ENCODE measurements around the gene RBM6. TPM values are rescaled to one million over a fixed set of nuclear protein-coding genes. Genes with fewer than 3 reads are reported as not detected.

RBM6 gene
- total and polyA plus RNA-seq, 9 of the 15 experiments (the other 6 are each of a cell fraction or from before 2014, with no cell fraction given), result 19.9 to 82.2 (median 57.8) TPM

DNA sequence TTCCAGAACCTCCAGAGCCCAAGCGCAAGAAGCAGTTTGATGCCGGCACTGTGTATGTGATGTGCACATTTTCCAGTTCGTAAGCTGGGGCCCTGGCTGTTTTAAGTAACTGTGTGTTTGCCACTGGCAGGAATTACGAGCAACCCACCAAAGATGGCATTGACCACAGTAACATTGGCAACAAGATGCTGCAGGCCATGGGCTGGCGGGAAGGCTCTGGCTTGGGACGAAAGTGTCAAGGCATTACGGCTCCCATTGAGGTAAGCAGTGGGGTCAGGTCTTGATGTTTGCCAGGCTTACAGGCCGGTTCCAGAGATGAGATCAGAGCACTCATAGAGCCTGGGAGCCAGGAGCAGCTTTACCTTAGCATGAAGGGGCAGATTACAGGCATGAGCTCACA is 177.2 kb downstream of the RBM6 start:
- no peak for DNase-seq (ENCODE audit: extremely low read depth in 1 of 4, low spot score in 3 of 4)
- in situ Hi-C loops (cut with MboI), result no loop called here
- intact Hi-C loops (cut with micrococcal nuclease), result no loop called here
- Histone ChIP-seq H2AFZ (ENCODE audit: low read depth, low read length) (no peak overlapping the region), H3K79me2 (ENCODE audit: control insufficient read depth, insufficient read depth, low read length) (no peaks in the 10 kb centered on the region), H3K36me3 (ENCODE audit: control insufficient read depth, insufficient read depth, low read length) (peaks cover 83% of the 10 kb centered on the region), H4K20me1 (replicated peaks; ENCODE audit: control insufficient read depth, insufficient read depth, low read length) (peaks cover 11% of the 10 kb centered on the region), H3K9me3 (replicated peaks; ENCODE audit: control insufficient read depth, insufficient read depth, low read depth, low read length) (no peaks in the 10 kb centered on the region), H3K4me2 (ENCODE audit: insufficient read depth, low read length) (no peak overlapping the region), H3K27ac (ENCODE audit: extremely low read depth, low read depth, low read length) (no peak overlapping the region), H3K4me1 (replicated peaks in 1 of 2; ENCODE audit: control insufficient read depth in 2 of 2, insufficient read depth in 2 of 2, low read length in 2 of 2) (no peaks in the 10 kb centered on the region; a peak in 1 of 5 replicates), H3K27me3 (ENCODE audit: control insufficient read depth in 2 of 2, insufficient read depth in 2 of 2, low read length in 2 of 2) (no peaks in the 10 kb centered on the region), H3K9ac (ENCODE audit: insufficient read depth in 1 of 2, low read depth in 2 of 2, low read length in 2 of 2) (no peak overlapping the region), H3K4me3 (no peak overlapping the region), H3K9me1 (ENCODE audit: control insufficient read depth, insufficient read depth, low read length) (no peaks in the 10 kb centered on the region)
- FAIRE-seq, result no peak
- ChIA-PET CTCF (ENCODE audit: low intra/inter-chr PET ratio) (no interaction called here), POLR2A (interaction anchor here (0.7 to 1.2 kb wide), 2 partner anchors 9 to 153 kb away, joined by 3 to 6 read pairs; no protein-coding TSS in a partner anchor)
- WGBS (ENCODE audit: insufficient coverage, low coverage, missing lambda C conversion rate), result 95% methylated on average over 7 of the region's 8 CpGs
- no peak for ATAC-seq
- BruUV-seq (replicated peaks), result no TSS peak
- TF ChIP-seq BRF2 (IDR thresholded peaks at IDR 0.05; ENCODE audit: borderline replicate concordance, insufficient read depth, insufficient read length), result no peak
- TF ChIP-seq, protein P1, sequence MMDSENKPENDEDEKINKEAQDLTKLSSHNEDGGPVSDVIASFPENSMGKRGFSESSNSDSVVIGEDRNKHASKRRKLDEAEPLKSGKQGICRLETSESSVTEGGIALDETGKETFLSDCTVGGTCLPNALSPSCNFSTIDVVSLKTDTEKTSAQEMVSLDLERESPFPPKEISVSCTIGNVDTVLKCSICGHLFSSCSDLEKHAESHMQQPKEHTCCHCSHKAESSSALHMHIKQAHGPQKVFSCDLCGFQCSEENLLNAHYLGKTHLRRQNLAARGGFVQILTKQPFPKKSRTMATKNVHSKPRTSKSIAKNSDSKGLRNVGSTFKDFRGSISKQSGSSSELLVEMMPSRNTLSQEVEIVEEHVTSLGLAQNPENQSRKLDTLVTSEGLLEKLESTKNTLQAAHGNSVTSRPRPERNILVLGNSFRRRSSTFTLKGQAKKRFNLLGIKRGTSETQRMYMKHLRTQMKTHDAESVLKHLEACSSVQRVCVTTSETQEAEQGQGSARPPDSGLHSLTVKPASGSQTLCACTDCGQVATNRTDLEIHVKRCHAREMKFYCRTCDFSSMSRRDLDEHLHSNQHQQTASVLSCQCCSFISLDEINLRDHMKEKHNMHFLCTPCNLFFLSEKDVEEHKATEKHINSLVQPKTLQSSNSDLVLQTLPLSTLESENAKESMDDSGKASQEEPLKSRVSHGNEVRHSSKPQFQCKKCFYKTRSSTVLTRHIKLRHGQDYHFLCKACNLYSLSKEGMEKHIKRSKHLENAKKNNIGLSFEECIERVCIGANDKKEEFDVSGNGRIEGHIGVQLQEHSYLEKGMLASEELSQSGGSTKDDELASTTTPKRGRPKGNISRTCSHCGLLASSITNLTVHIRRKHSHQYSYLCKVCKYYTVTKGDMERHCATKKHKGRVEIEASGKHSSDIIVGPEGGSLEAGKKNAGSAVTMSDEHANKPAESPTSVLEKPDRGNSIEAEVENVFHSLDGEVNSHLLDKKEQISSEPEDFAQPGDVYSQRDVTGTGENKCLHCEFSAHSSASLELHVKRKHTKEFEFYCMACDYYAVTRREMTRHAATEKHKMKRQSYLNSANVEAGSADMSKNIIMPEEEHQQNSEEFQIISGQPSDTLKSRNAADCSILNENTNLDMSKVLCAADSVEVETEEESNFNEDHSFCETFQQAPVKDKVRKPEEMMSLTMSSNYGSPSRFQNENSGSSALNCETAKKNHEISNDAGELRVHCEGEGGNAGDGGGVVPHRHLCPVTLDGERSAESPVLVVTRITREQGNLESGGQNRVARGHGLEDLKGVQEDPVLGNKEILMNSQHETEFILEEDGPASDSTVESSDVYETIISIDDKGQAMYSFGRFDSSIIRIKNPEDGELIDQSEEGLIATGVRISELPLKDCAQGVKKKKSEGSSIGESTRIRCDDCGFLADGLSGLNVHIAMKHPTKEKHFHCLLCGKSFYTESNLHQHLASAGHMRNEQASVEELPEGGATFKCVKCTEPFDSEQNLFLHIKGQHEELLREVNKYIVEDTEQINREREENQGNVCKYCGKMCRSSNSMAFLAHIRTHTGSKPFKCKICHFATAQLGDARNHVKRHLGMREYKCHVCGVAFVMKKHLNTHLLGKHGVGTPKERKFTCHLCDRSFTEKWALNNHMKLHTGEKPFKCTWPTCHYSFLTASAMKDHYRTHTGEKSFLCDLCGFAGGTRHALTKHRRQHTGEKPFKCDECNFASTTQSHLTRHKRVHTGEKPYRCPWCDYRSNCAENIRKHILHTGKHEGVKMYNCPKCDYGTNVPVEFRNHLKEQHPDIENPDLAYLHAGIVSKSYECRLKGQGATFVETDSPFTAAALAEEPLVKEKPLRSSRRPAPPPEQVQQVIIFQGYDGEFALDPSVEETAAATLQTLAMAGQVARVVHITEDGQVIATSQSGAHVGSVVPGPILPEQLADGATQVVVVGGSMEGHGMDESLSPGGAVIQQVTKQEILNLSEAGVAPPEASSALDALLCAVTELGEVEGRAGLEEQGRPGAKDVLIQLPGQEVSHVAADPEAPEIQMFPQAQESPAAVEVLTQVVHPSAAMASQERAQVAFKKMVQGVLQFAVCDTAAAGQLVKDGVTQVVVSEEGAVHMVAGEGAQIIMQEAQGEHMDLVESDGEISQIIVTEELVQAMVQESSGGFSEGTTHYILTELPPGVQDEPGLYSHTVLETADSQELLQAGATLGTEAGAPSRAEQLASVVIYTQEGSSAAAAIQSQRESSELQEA (IDR thresholded peaks at IDR 0.05; ENCODE audit: low read depth), result no peak
- TF ChIP-seq ADNP (tag; IDR thresholded peaks at IDR 0.05), result no peak
- no peak for TF ChIP-seq ZNF41 (CRISPR knock-in tag; conservative IDR thresholded peaks at IDR 0.05)
- TF ChIP-seq ETS2 (tag; IDR thresholded peaks at IDR 0.05; ENCODE audit: borderline replicate concordance, poor library complexity, severe bottlenecking), result no peak
- no peak for TF ChIP-seq ATF7 (IDR thresholded peaks at IDR 0.05)
- no peak for TF ChIP-seq RFX5 (IDR thresholded peaks at IDR 0.05; ENCODE audit: low read depth, low read length)
